ENCODE results near the gene KLHDC7B.

- TF ChIP-seq GATA2 (IDR thresholded peaks at IDR 0.05; ENCODE audit: low read depth, low read length) (no peak), GATA3 (IDR thresholded peaks at IDR 0.05; ENCODE audit: low read depth, low read length) (no peak)
These were observed 22.3 kb upstream of the KLHDC7B start for GRCh38 chr22:50523458-50523805.
